ENCODE results near the gene TARS1. TPM values are rescaled to one million over a fixed set of nuclear protein-coding genes. Genes with fewer than 3 reads are reported as not detected.

The TARS1 gene
- total and polyA plus RNA-seq, 10 donors: 42.7 to 90.0 (median 48.0) TPM

- intact Hi-C loops (cut with DNase I; ENCODE audit: low total_unique reads): no loop called here
- no peaks in the 10 kb centered on the region for H3K9me3 ChIP-seq
- no peak for TF ChIP-seq POLR2A (IDR thresholded peaks at IDR 0.05)
- no peak for TF ChIP-seq CTCF (IDR thresholded peaks at IDR 0.05 in 8 of 11, conservative IDR thresholded peaks at IDR 0.05 in 3 of 11)
- no peak for TF ChIP-seq POLR2AphosphoS5 (IDR thresholded peaks at IDR 0.05)
- 63 to 84% (median 65%) methylated on average over 5 of the region's 5 CpGs for WGBS, 5 donors
- H3K27ac ChIP-seq: no peak overlapping the region
- H3K36me3 ChIP-seq: no peaks in the 10 kb centered on the region
- no peaks in the 10 kb centered on the region for H3K27me3 ChIP-seq (replicated peaks in 1 of 7)
- no peak for DNase-seq
- H3K4me1 ChIP-seq: peaks cover 0 to 8% (median 0%) of the 10 kb centered on the region in 6 donors
- H3K4me3 ChIP-seq: no peak overlapping the region
Observed at GRCh38 chr5:33401482-33402390, 39.0 kb upstream of the TARS1 start.

- TF ChIP-seq POLR2AphosphoS5 (IDR thresholded peaks at IDR 0.05) (no peak), POLR2A (IDR thresholded peaks at IDR 0.05) (no peak), CTCF (IDR thresholded peaks at IDR 0.05 in 8 of 11, conservative IDR thresholded peaks at IDR 0.05 in 3 of 11) (no peak)
- 79 to 91% (median 81%) methylated on average over 2 of the region's 2 CpGs for WGBS, 5 donors
- Histone ChIP-seq H3K27ac (no peak overlapping the region), H3K4me1 (peaks cover 0 to 8% (median 0%) of the 10 kb centered on the region in 6 donors), H3K36me3 (no peaks in the 10 kb centered on the region), H3K27me3 (replicated peaks in 1 of 7) (no peaks in the 10 kb centered on the region), H3K4me3 (no peak overlapping the region), H3K9me3 (no peaks in the 10 kb centered on the region)
- no peak for DNase-seq
- intact Hi-C loops (cut with DNase I; ENCODE audit: low total_unique reads): no loop called here
Observed at GRCh38 chr5:33403187-33403586, 37.6 kb upstream of the TARS1 start.

GRCh38 chr5:33408816-33409215 lies 31.9 kb upstream of the TARS1 start:
- Histone ChIP-seq H3K9me3 (no peaks in the 10 kb centered on the region), H3K4me1 (no peaks in the 10 kb centered on the region), H3K36me3 (no peaks in the 10 kb centered on the region), H3K27me3 (replicated peaks in 1 of 7) (no peaks in the 10 kb centered on the region), H3K4me3 (no peak overlapping the region), H3K27ac (no peak overlapping the region)
- DNase-seq: no peak
- no peak for TF ChIP-seq POLR2A (IDR thresholded peaks at IDR 0.05)
- no peak for TF ChIP-seq POLR2AphosphoS5 (IDR thresholded peaks at IDR 0.05)
- TF ChIP-seq CTCF (IDR thresholded peaks at IDR 0.05 in 8 of 11, conservative IDR thresholded peaks at IDR 0.05 in 3 of 11): no peak
- intact Hi-C loops (cut with DNase I; ENCODE audit: low total_unique reads): no loop called here
- WGBS, 5 donors: 53 to 97% (median 72%) methylated on average over 2 of the region's 2 CpGs

- DNase-seq: no peak
- Histone ChIP-seq H3K4me3 (no peak overlapping the region), H3K9me3 (no peaks in the 10 kb centered on the region), H3K36me3 (no peaks in the 10 kb centered on the region), H3K4me1 (no peaks in the 10 kb centered on the region), H3K27me3 (replicated peaks in 1 of 7) (no peaks in the 10 kb centered on the region), H3K27ac (no peak overlapping the region)
- TF ChIP-seq POLR2A (IDR thresholded peaks at IDR 0.05): no peak
- TF ChIP-seq CTCF (IDR thresholded peaks at IDR 0.05 in 8 of 11, conservative IDR thresholded peaks at IDR 0.05 in 3 of 11): no peak
- TF ChIP-seq POLR2AphosphoS5 (IDR thresholded peaks at IDR 0.05): no peak
- intact Hi-C loops (cut with DNase I; ENCODE audit: low total_unique reads): no loop called here
- WGBS, 5 donors: 83 to 88% (median 83%) methylated on average over 7 of the region's 7 CpGs
Observed at GRCh38 chr5:33409435-33410170, 31.2 kb upstream of the TARS1 start.
